Medulla oblongata (tissue), 1 donor: ENCODE data around the gene ZNF575.

Source experiments
- DNase-seq: peaks from one replicate; pipeline ENCODE4 v3.0.0-alpha.2; 2015; ENCODE audit errors: extremely low spot score

Gene ZNF575

GRCh38 chr19:43574424-43575155, 41.6 kb downstream of the ZNF575 start:
- DNase-seq, result no peak

- DNase-seq, result peak; percentile 99
Observed at GRCh38 chr19:43575156-43575950, 42.4 kb downstream of the ZNF575 start, which contains the start of the genes PINLYP and XRCC1. Gene PINLYP (plus strand): TSS chr19:43575801. CDS start chr19:43577192, 1,391 bp downstream. Gene XRCC1 (minus strand): TSS chr19:43575527. CDS start chr19:43575458, 69 bp downstream.

GRCh38 chr19:43575955-43576878, 43.2 kb downstream of the ZNF575 start:
- no peak for DNase-seq

GRCh38 chr19:43578787-43579186, 45.8 kb downstream of the ZNF575 start:
- no peak for DNase-seq

GRCh38 chr19:43581467-43581866, 48.5 kb downstream of the ZNF575 start:
- DNase-seq, result no peak

- DNase-seq, result no peak
Observed at GRCh38 chr19:43582495-43582894, 49.5 kb downstream of the ZNF575 start.

GRCh38 chr19:43584484-43584883, 51.5 kb downstream of the ZNF575 start:
- no peak for DNase-seq
